Measurements from ENCODE around the gene PAX7.
"Not testable (repeated sequence)": the region's sequence is repeated elsewhere in the genome, so short reads cannot be mapped to it uniquely, and the experiment has no call there.

The PAX7 gene

GRCh38 chr1:18661404-18662285, 31.0 kb downstream of the PAX7 start:
- no peak for DNase-seq (ENCODE audit: low read depth)

- no peak for DNase-seq (ENCODE audit: low read depth)
Observed at GRCh38 chr1:18662286-18662639, 31.6 kb downstream of the PAX7 start.

- no peak for DNase-seq (ENCODE audit: low read depth)
Observed at GRCh38 chr1:18666317-18666920, 35.8 kb downstream of the PAX7 start.

- DNase-seq (ENCODE audit: low read depth) = no peak
Observed at GRCh38 chr1:18667333-18667732, 36.7 kb downstream of the PAX7 start.

GRCh38 chr1:18668046-18668445, 37.4 kb downstream of the PAX7 start:
- DNase-seq (ENCODE audit: low read depth) = no peak

- DNase-seq (ENCODE audit: low read depth) = no peak
Observed at GRCh38 chr1:18668750-18669404, 38.2 kb downstream of the PAX7 start.

- no peak for DNase-seq (ENCODE audit: low read depth)
Observed at GRCh38 chr1:18670121-18670867, 39.6 kb downstream of the PAX7 start.

- DNase-seq (ENCODE audit: low read depth) = no peak
Observed at GRCh38 chr1:18670868-18671225, 40.2 kb downstream of the PAX7 start.

- DNase-seq (ENCODE audit: low read depth) = no peak
Observed at GRCh38 chr1:18673976-18674375, 43.3 kb downstream of the PAX7 start.

GRCh38 chr1:18676332-18676781, 45.7 kb downstream of the PAX7 start:
- no peak for DNase-seq (ENCODE audit: low read depth)

GRCh38 chr1:18681423-18681835, 50.8 kb downstream of the PAX7 start:
- no peak for DNase-seq (ENCODE audit: low read depth)

GRCh38 chr1:18682375-18682774, 51.7 kb downstream of the PAX7 start:
- no peak for DNase-seq (ENCODE audit: low read depth)

GRCh38 chr1:18684303-18684702, 53.7 kb downstream of the PAX7 start:
- no peak for DNase-seq (ENCODE audit: low read depth)

GRCh38 chr1:18686540-18686939, 55.9 kb downstream of the PAX7 start:
- DNase-seq (ENCODE audit: low read depth) = no peak

- DNase-seq (ENCODE audit: low read depth) = no peak
Observed at GRCh38 chr1:18687273-18687672, 56.6 kb downstream of the PAX7 start.

GRCh38 chr1:18691648-18692047, 61.0 kb downstream of the PAX7 start:
- DNase-seq (ENCODE audit: low read depth) = no peak

GRCh38 chr1:18693256-18694098, 62.8 kb downstream of the PAX7 start:
- DNase-seq (ENCODE audit: low read depth) = no peak

GRCh38 chr1:18694289-18694688, 63.6 kb downstream of the PAX7 start:
- not testable (repeated sequence) for DNase-seq (ENCODE audit: low read depth)

- DNase-seq (ENCODE audit: low read depth) = no peak
Observed at GRCh38 chr1:18697541-18697940, 66.9 kb downstream of the PAX7 start.

GRCh38 chr1:18700530-18700929, 69.9 kb downstream of the PAX7 start:
- no peak for DNase-seq (ENCODE audit: low read depth)

GRCh38 chr1:18701183-18701582, 70.5 kb downstream of the PAX7 start:
- DNase-seq (ENCODE audit: low read depth) = no peak
